GM19035 (cell line): ENCODE measurements around the gene KREMEN1.

Experiments
- ATAC-seq: cut with Tn5 transposase; IDR thresholded peaks from one replicate; pipeline ENCODE4 v1.9.1; 2021; ENCODE audit not compliant: unreplicated experiment

KREMEN1 gene

GRCh38 chr22:29148036-29148435, 75.2 kb downstream of the KREMEN1 start:
- ATAC-seq = no peak

GRCh38 chr22:29148826-29149225, 76.0 kb downstream of the KREMEN1 start:
- ATAC-seq = no peak

- ATAC-seq = no peak
These were observed 77.2 kb downstream of the KREMEN1 start for GRCh38 chr22:29149841-29150555.

- ATAC-seq = no peak
These were observed 77.9 kb downstream of the KREMEN1 start for GRCh38 chr22:29150701-29151100.

- no peak for ATAC-seq
These were observed 78.5 kb downstream of the KREMEN1 start for GRCh38 chr22:29151316-29151715.

GRCh38 chr22:29152045-29152953, 79.5 kb downstream of the KREMEN1 start:
- ATAC-seq = no peak

- ATAC-seq = no peak
These were observed 80.3 kb downstream of the KREMEN1 start for GRCh38 chr22:29152954-29153719.

GRCh38 chr22:29154364-29155048, 81.7 kb downstream of the KREMEN1 start:
- ATAC-seq = no peak

GRCh38 chr22:29155966-29156365, 83.1 kb downstream of the KREMEN1 start:
- ATAC-seq = no peak

- ATAC-seq = no peak
These were observed 83.7 kb downstream of the KREMEN1 start for GRCh38 chr22:29156507-29156906.

- ATAC-seq = no peak
These were observed 85.1 kb downstream of the KREMEN1 start for GRCh38 chr22:29157759-29158535.

GRCh38 chr22:29158546-29158945, 85.7 kb downstream of the KREMEN1 start:
- no peak for ATAC-seq

GRCh38 chr22:29163808-29164207, 91.0 kb downstream of the KREMEN1 start:
- no peak for ATAC-seq

- no peak for ATAC-seq
These were observed 92.7 kb downstream of the KREMEN1 start for GRCh38 chr22:29165321-29166060.

GRCh38 chr22:29166180-29166579, 93.3 kb downstream of the KREMEN1 start:
- no peak for ATAC-seq

GRCh38 chr22:29167032-29167911, 94.4 kb downstream of the KREMEN1 start:
- peak; percentile 86 for ATAC-seq

- ATAC-seq = no peak
These were observed 98.9 kb downstream of the KREMEN1 start for GRCh38 chr22:29171721-29172120.

- no peak for ATAC-seq
These were observed 99.4 kb downstream of the KREMEN1 start for GRCh38 chr22:29172216-29172615.
